ENCODE measurements around the gene RTF2. TPM values are rescaled to one million over a fixed set of nuclear protein-coding genes. Genes with fewer than 3 reads are reported as not detected.

The RTF2 gene
- total and polyA plus RNA-seq, 2 of the 4 experiments (the other 2 are of a cell fraction) = 102 to 109 TPM

GRCh38 chr20:56423211-56423610 is 45.2 kb upstream of the RTF2 start:
- ChIA-PET POLR2A (ENCODE audit: unreplicated experiment) (interaction anchor here (0.7 kb wide), 1 partner anchor 10 kb away, joined by 3 read pairs; no protein-coding TSS in a partner anchor), CTCF (interaction anchor here (1.0 kb wide), 1 partner anchor 12 kb away, joined by 3 read pairs; no protein-coding TSS in a partner anchor)
- WGBS, 2 experiments (ENCODE audit: extremely low coverage in 2 of 2, insufficient read length in 1 of 2) = no CpG with 5 or more reads among the region's 1 CpG
- H2BK5ac ChIP-seq (ENCODE audit: low read depth, low read length, poor library complexity, severe bottlenecking) = peak overlapping the region; percentile 93
- H3K14ac ChIP-seq (replicated peaks; ENCODE audit: low read depth, low read length) = peak overlapping the region; percentile 93; the same call in 1 of the 2 replicates
- H2BK120ac ChIP-seq (ENCODE audit: low read depth, low read length) = peak overlapping the region; percentile 99
- peak overlapping the region; percentile 83 to 95 for H4K8ac ChIP-seq (ENCODE audit: low read depth in 2 of 2, low read length in 2 of 2)
- peak overlapping the region; percentile 95; the same call in 1 of the 2 replicates for H4K5ac ChIP-seq (ENCODE audit: low read depth, low read length)
- H2BK15ac ChIP-seq (ENCODE audit: low read depth, low read length) = peak overlapping the region; percentile 95; the same call in 2 of the 3 replicates
- DNase-seq (no peak), ATAC-seq (ENCODE audit: low read depth) (no peak)
- peaks cover 38 to 76% of the 10 kb centered on the region in 2 experiments for H3K79me1 ChIP-seq (ENCODE audit: low read depth in 1 of 2, low read length in 2 of 2)
- TF ChIP-seq, protein P1, sequence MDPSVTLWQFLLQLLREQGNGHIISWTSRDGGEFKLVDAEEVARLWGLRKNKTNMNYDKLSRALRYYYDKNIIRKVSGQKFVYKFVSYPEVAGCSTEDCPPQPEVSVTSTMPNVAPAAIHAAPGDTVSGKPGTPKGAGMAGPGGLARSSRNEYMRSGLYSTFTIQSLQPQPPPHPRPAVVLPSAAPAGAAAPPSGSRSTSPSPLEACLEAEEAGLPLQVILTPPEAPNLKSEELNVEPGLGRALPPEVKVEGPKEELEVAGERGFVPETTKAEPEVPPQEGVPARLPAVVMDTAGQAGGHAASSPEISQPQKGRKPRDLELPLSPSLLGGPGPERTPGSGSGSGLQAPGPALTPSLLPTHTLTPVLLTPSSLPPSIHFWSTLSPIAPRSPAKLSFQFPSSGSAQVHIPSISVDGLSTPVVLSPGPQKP (IDR thresholded peaks at IDR 0.05; ENCODE audit: borderline replicate concordance, low read depth, low read length) = no peak
- TF ChIP-seq RFX5 (IDR thresholded peaks at IDR 0.05; ENCODE audit: low read depth, low read length) = no peak
- TF ChIP-seq, protein P2, sequence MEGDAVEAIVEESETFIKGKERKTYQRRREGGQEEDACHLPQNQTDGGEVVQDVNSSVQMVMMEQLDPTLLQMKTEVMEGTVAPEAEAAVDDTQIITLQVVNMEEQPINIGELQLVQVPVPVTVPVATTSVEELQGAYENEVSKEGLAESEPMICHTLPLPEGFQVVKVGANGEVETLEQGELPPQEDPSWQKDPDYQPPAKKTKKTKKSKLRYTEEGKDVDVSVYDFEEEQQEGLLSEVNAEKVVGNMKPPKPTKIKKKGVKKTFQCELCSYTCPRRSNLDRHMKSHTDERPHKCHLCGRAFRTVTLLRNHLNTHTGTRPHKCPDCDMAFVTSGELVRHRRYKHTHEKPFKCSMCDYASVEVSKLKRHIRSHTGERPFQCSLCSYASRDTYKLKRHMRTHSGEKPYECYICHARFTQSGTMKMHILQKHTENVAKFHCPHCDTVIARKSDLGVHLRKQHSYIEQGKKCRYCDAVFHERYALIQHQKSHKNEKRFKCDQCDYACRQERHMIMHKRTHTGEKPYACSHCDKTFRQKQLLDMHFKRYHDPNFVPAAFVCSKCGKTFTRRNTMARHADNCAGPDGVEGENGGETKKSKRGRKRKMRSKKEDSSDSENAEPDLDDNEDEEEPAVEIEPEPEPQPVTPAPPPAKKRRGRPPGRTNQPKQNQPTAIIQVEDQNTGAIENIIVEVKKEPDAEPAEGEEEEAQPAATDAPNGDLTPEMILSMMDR (conservative IDR thresholded peaks at IDR 0.05; ENCODE audit: low read depth, low read length) = no peak
- peaks cover 20% of the 10 kb centered on the region for H3K36me3 ChIP-seq (ENCODE audit: control insufficient read depth, insufficient read depth, low read length)
- dilution Hi-C loops (cut with HindIII; ENCODE audit: low sequenced_read_pairs, unreplicated experiment) (no loop called here), intact Hi-C loops (cut with micrococcal nuclease) (no loop called here), in situ Hi-C loops (cut with MboI; ENCODE audit: low sequenced_read_pairs) (no loop called here)
- no peaks in the 10 kb centered on the region for H4K20me1 ChIP-seq (ENCODE audit: insufficient read depth, low read length)
- H3K9me1 ChIP-seq (ENCODE audit: insufficient read depth, low read length) = peaks cover 22% of the 10 kb centered on the region
- H3K27ac ChIP-seq (ENCODE audit: insufficient read depth, low read length) = peak overlapping the region; percentile 90
- peak overlapping the region; percentile 86; the same call in 1 of the 2 replicates for H3K23ac ChIP-seq (ENCODE audit: low read depth, low read length)
- no peak overlapping the region for H2AFZ ChIP-seq (replicated peaks; ENCODE audit: low read length, poor library complexity)
- peak overlapping the region; percentile 85 for H3K56ac ChIP-seq (ENCODE audit: extremely low read depth, insufficient read depth, low read length)
- peaks cover 39% of the 10 kb centered on the region for H3K4me1 ChIP-seq (ENCODE audit: control insufficient read depth, insufficient read depth, low read length)
- peak overlapping the region; percentile 97 for H2AK5ac ChIP-seq (ENCODE audit: low read depth, low read length)
- BruUV-seq (replicated peaks) = no TSS peak
- no peak overlapping the region for H3K4me2 ChIP-seq (ENCODE audit: low read depth, low read length)
- peak overlapping the region; percentile 98 for H2BK20ac ChIP-seq (ENCODE audit: low read depth, low read length)
- no peaks in the 10 kb centered on the region for H3K27me3 ChIP-seq (ENCODE audit: control insufficient read depth, insufficient read depth, low read length)
- H2AK9ac ChIP-seq (replicated peaks; ENCODE audit: low read depth, low read length, poor library complexity) = no peak overlapping the region
- H3K4me3 ChIP-seq (ENCODE audit: insufficient read depth, low read depth, low read length) = no peak overlapping the region
- peak overlapping the region; percentile 97 for H4K91ac ChIP-seq (ENCODE audit: insufficient read depth, low read depth, low read length)
- no peaks in the 10 kb centered on the region for H3K9me3 ChIP-seq (ENCODE audit: control insufficient read depth, insufficient read depth, low read length)
- peak overlapping the region; percentile 74 for H3K18ac ChIP-seq (ENCODE audit: low read depth, low read length)
- H3K4ac ChIP-seq (ENCODE audit: low read depth, low read length) = peak overlapping the region; percentile 97
- no peak overlapping the region for H3K9ac ChIP-seq (ENCODE audit: low read depth, low read length)
